HepG2 (cell line): ENCODE measurements around the gene RPL36. TPM values are rescaled to one million over a fixed set of nuclear protein-coding genes. Genes with fewer than 3 reads are reported as not detected.

Source experiments
- ARID2 ChIP-seq: sonication (generic); formaldehyde crosslinking; IDR thresholded peaks from 2 replicates; pipeline ENCODE4 v1.8.1; 2022; ENCODE audit warnings: mild to moderate bottlenecking, missing genetic modification reagents, borderline replicate concordance
- polyA plus RNA-seq, 8 experiments: library from polyadenylated mRNA; depleted of rRNA in 3 of 8; stranded (reverse) in 7 of 8; unstranded in 1 of 8; fragments of >200 nt; fragmentation: Illumina TruSeq in 4 of 8; extraction: Trizol in 4 of 8; gene quantifications; 2 replicates each; pipeline versions ENCODE4 v1.2.1 to v1.2.3, GENCODE V29; 2011 to 2016; ENCODE audit warnings: low read depth in 4 of 8, missing spikeins in 1 of 8, mixed read lengths in 1 of 8; ENCODE audit not compliant: insufficient read depth in 1 of 8
- total RNA-seq, 5 experiments: library from RNA; depleted of rRNA; stranded (reverse); fragments of >200 nt; fragmentation: Illumina TruSeq; extraction: Trizol; gene quantifications; 2 replicates each; pipeline ENCODE4 v1.2.3, GENCODE V29; 2016; ENCODE audit warnings: low read depth in 1 of 5
- TF ChIP-seq, protein P1 (sequence below): IDR thresholded peaks from 2 replicates; pipeline ENCODE4 v1.4.0; 2020; ENCODE audit warnings: mild to moderate bottlenecking, missing genetic modification reagents
- TF ChIP-seq, protein P2 (sequence below): sonication (generic); formaldehyde crosslinking; IDR thresholded peaks from 2 replicates; pipeline ENCODE4 v1.4.0; 2020; ENCODE audit warnings: missing genetic modification reagents
- TF ChIP-seq, protein P3 (sequence below): sonication (generic); formaldehyde crosslinking; IDR thresholded peaks from 2 replicates; pipeline ENCODE4 v1.8.0; 2023; ENCODE audit warnings: mild to moderate bottlenecking, missing genetic modification reagents
- TF ChIP-seq, protein P4 (sequence below): sonication (generic); formaldehyde crosslinking; IDR thresholded peaks from 2 replicates; pipeline ENCODE4 v1.5.0; 2020; ENCODE audit warnings: mild to moderate bottlenecking, missing genetic modification reagents

Gene RPL36
- total and polyA plus RNA-seq, 2 of the 13 experiments (the other 11 are each of a cell fraction or from before 2014, with no cell fraction given) = 706 to 740 TPM

DNA sequence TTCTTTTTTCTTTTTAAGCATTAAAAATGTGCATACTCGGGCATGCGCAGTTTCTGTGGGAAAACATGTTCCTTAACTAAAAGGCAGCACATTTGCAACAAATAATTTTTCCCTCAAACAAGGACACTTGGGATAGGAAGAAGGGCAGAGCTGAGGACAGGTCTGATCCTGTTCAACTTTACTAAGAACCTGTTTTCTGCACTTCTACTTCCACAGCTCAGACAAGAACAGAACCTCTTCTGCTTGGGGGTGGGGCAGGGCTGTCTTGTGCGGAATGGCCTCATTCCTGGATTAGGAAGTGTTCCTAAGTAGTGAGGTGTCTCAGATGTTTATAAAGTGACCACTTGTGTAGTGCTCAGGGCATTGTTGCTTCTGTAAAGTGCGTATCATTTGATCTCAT, 48.9 kb upstream of the RPL36 start (continued):
- TF ChIP-seq, protein P1, sequence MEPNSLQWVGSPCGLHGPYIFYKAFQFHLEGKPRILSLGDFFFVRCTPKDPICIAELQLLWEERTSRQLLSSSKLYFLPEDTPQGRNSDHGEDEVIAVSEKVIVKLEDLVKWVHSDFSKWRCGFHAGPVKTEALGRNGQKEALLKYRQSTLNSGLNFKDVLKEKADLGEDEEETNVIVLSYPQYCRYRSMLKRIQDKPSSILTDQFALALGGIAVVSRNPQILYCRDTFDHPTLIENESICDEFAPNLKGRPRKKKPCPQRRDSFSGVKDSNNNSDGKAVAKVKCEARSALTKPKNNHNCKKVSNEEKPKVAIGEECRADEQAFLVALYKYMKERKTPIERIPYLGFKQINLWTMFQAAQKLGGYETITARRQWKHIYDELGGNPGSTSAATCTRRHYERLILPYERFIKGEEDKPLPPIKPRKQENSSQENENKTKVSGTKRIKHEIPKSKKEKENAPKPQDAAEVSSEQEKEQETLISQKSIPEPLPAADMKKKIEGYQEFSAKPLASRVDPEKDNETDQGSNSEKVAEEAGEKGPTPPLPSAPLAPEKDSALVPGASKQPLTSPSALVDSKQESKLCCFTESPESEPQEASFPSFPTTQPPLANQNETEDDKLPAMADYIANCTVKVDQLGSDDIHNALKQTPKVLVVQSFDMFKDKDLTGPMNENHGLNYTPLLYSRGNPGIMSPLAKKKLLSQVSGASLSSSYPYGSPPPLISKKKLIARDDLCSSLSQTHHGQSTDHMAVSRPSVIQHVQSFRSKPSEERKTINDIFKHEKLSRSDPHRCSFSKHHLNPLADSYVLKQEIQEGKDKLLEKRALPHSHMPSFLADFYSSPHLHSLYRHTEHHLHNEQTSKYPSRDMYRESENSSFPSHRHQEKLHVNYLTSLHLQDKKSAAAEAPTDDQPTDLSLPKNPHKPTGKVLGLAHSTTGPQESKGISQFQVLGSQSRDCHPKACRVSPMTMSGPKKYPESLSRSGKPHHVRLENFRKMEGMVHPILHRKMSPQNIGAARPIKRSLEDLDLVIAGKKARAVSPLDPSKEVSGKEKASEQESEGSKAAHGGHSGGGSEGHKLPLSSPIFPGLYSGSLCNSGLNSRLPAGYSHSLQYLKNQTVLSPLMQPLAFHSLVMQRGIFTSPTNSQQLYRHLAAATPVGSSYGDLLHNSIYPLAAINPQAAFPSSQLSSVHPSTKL (CRISPR knock-in tag) = no peak
- TF ChIP-seq, protein P2, sequence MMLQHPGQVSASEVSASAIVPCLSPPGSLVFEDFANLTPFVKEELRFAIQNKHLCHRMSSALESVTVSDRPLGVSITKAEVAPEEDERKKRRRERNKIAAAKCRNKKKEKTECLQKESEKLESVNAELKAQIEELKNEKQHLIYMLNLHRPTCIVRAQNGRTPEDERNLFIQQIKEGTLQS (CRISPR knock-in tag) = no peak
- TF ChIP-seq, protein P3, sequence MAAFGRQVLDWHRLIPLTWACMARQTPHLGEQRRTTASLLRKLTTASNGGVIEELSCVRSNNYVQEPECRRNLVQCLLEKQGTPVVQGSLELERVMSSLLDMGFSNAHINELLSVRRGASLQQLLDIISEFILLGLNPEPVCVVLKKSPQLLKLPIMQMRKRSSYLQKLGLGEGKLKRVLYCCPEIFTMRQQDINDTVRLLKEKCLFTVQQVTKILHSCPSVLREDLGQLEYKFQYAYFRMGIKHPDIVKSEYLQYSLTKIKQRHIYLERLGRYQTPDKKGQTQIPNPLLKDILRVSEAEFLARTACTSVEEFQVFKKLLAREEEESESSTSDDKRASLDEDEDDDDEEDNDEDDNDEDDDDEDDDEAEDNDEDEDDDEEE (CRISPR knock-in tag) = no peak
- TF ChIP-seq ARID2 = no peak
- TF ChIP-seq, protein P4, sequence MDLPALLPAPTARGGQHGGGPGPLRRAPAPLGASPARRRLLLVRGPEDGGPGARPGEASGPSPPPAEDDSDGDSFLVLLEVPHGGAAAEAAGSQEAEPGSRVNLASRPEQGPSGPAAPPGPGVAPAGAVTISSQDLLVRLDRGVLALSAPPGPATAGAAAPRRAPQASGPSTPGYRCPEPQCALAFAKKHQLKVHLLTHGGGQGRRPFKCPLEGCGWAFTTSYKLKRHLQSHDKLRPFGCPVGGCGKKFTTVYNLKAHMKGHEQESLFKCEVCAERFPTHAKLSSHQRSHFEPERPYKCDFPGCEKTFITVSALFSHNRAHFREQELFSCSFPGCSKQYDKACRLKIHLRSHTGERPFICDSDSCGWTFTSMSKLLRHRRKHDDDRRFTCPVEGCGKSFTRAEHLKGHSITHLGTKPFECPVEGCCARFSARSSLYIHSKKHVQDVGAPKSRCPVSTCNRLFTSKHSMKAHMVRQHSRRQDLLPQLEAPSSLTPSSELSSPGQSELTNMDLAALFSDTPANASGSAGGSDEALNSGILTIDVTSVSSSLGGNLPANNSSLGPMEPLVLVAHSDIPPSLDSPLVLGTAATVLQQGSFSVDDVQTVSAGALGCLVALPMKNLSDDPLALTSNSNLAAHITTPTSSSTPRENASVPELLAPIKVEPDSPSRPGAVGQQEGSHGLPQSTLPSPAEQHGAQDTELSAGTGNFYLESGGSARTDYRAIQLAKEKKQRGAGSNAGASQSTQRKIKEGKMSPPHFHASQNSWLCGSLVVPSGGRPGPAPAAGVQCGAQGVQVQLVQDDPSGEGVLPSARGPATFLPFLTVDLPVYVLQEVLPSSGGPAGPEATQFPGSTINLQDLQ = no peak
